Measurements from ENCODE around the gene DNMT3B. TPM values are rescaled to one million over a fixed set of nuclear protein-coding genes. Genes with fewer than 3 reads are reported as not detected.

DNMT3B gene
- total RNA-seq (2022; extraction: Qiagen RNA extraction) = 3.3 to 4.6 TPM (median 4.2 TPM) in 5 replicates

GRCh38 chr20:32761831-32762753, at the start of gene DNMT3B:
DNMT3B (plus strand) TSS chr20:32762385; CDS start chr20:32780324, 17,939 bp downstream.

GRCh38 chr20:32743237-32744112, 18.7 kb upstream of the DNMT3B start, which contains the start of gene COMMD7:
COMMD7 (minus strand) TSS chr20:32743467; CDS start chr20:32743391, 76 bp downstream.

Other genes with a start within 250 kb of the DNMT3B start
- 9.3 to 12.8 TPM (median 12.7 TPM) in 5 replicates for gene NOL4L, start 177.1 kb upstream of the DNMT3B start, total RNA-seq (2022; extraction: Qiagen RNA extraction)
- gene C20orf203, start 88.4 kb upstream of the DNMT3B start, total RNA-seq (2022; extraction: Qiagen RNA extraction) = not detected in 5 replicates
- 56.1 to 62.0 TPM (median 58.6 TPM) in 5 replicates for gene COMMD7, start 18.9 kb upstream of the DNMT3B start, total RNA-seq (2022; extraction: Qiagen RNA extraction)
- 132 to 157 TPM (median 143 TPM) in 5 replicates for gene MAPRE1, start 57.6 kb downstream of the DNMT3B start, total RNA-seq (2022; extraction: Qiagen RNA extraction)
- not detected in 5 replicates for gene EFCAB8, start 96.5 kb downstream of the DNMT3B start, total RNA-seq (2022; extraction: Qiagen RNA extraction)
- gene SUN5, start 242.0 kb downstream of the DNMT3B start, total RNA-seq (2022; extraction: Qiagen RNA extraction) = not detected in 5 replicates
- gene BPIFB2, start 245.3 kb downstream of the DNMT3B start, total RNA-seq (2022; extraction: Qiagen RNA extraction) = not detected in 5 replicates